Adrenal gland (tissue), 12 donors: ENCODE results near the gene DR1. TPM values are rescaled to one million over a fixed set of nuclear protein-coding genes. Genes with fewer than 3 reads are reported as not detected.

ENCODE experiments used
- DNase-seq, 7 donors: peaks; one replicate each; pipeline ENCODE4 v3.0.0-alpha.2; 2019 to 2020
- H3K27ac ChIP-seq, 5 donors: fragments of 200-600 bp; sonication (generic) in 4 of 5; 1 replicate in 3 of 5; 2 replicates in 2 of 5; pipeline versions ENCODE4 v1.5.1 to v1.8.0; 2016 to 2020; ENCODE audit warnings: mild to moderate bottlenecking in 1 of 5
- H3K27me3 ChIP-seq: fragments of 200-600 bp; 2 replicates; pipeline ENCODE4 v1.8.0; 2021
- H3K36me3 ChIP-seq, 2 donors: fragments of 200-600 bp; replicated peaks in 1 of 2; 1 replicate in 1 of 2; 2 replicates in 1 of 2; pipeline versions ENCODE4 v1.5.1 to v1.8.0; 2018 to 2022
- H3K4me1 ChIP-seq, 2 donors: fragments of 200-600 bp; replicated peaks in 1 of 2; 1 replicate in 1 of 2; 2 replicates in 1 of 2; pipeline versions ENCODE4 v1.5.1 to v1.8.0; 2018 to 2021
- H3K4me3 ChIP-seq, 4 donors: fragments of 200-600 bp; sonication (generic) in 3 of 4; one replicate each; pipeline ENCODE4 v1.5.1; 2016 to 2018
- H3K9me3 ChIP-seq, 3 donors: fragments of 200-600 bp; sonication (generic) in 1 of 3; replicated peaks in 1 of 3; 1 replicate in 2 of 3; 2 replicates in 1 of 3; pipeline versions ENCODE4 v1.5.1 to v1.8.0; 2016 to 2021
- CTCF ChIP-seq, 6 experiments: fragments of 450-650 bp in 4 of 6; fragments of 200-600 bp in 2 of 6; sonication (generic) in 1 of 6; IDR thresholded peaks; 1 replicate in 5 of 6; 2 replicates in 1 of 6; pipeline versions ENCODE4 v1.5.1 to v1.8.0; 2016 to 2021; ENCODE audit warnings: antibody characterized with exemption in 6 of 6, mild to moderate bottlenecking in 2 of 6, moderate library complexity in 1 of 6
- POLR2A ChIP-seq, 2 donors: fragments of 450-650 bp; IDR thresholded peaks; one replicate each; pipeline ENCODE4 v1.6.1; 2017; ENCODE audit warnings: antibody characterized with exemption in 2 of 2, mild to moderate bottlenecking in 2 of 2, moderate library complexity in 1 of 2
- WGBS, 4 donors: extraction: QIAGEN DNeasy Blood & Tissue Kit in 2 of 4; methylation state at CpG; one replicate each; pipeline versions ENCODE4 v1.1.5 to v1.1.7; 2013 to 2017; 5-methylcytosine and 5-hydroxymethylcytosine counted together
- intact Hi-C, 2 donors: fragments of 100-400 bp; cut with DNase I; formaldehyde crosslinking; loops; one replicate each; pipeline versions ENCODE4 v1.14.1 to v1.15.0; 2022 to 2023
- polyA plus RNA-seq, 3 donors: library from polyadenylated mRNA; stranded (reverse); fragments of 200-250 nt in 2 of 3; fragments of 350-450 nt in 1 of 3; fragmentation: Illumina TruSeq in 1 of 3; extraction: RNeasy Lipid Tissue Mini Kit (QIAGEN cat#74804) in 1 of 3; gene quantifications; one replicate each; pipeline ENCODE4 v1.2.3, GENCODE V29; 2013 to 2014
- total RNA-seq, 9 donors: library from RNA; depleted of rRNA in 4 of 9; stranded (reverse); fragments of >200 nt in 4 of 9; fragments of 120-200 nt in 1 of 9; fragmentation: NEBNext Ultra II Directional in 1 of 9; extraction: Animal tissue kit (Norgen Biotek cat#: 25700) in 1 of 9; gene quantifications; one replicate each; pipeline versions ENCODE4 v1.1.0 to v1.2.4, GENCODE V29; 2013 to 2023
- donor health status: healthy with polysubstance abuse.
- donor health status: Bipolar disorder and iron deficiency.
- donor health status: DM: yes; HTN: yes; CAD: no.
- donor health status: DM: no; HTN: no; CAD: no.
- donor health status: DM: no; HTN: no; CAD: no.
- donor health status: DM: yes; HTN: yes; CAD: no.

DR1 gene
- total and polyA plus RNA-seq, 12 donors, result 3.9 to 72.0 (median 34.2) TPM

DNA sequence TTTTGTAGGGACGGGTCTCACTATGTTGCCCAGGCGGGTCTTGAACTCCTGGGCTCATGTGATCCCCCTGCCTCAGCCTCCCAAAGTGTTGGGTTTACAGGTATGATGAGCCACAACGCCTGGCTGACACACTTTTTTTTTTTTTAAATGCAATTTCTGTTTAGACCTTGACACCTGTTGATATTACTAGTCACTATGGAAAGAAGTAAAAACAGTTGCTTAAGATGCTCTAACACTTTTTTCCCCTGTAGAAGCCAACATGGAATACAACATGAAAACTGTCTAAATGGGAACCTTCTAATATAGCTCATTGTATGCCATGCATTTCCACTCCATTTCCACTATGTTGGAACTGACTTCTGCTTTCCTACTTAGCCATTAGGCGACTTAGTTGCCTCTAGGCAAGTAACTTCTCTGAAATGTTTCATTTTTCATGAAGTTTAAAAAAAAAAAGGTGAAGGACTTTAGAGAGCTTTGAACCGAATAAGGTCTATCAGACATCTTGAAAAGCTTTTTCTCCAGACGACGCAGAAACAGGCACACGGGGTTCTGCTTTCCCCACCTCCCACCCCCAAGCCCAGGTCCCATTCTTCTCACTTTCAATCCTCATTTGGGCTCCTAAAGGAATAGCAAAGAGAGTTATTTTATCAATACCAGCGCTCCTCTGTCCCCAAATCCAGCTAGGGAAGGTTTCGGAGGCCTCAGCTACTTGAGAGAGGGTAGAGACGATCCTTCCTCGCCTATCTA lies 648 bp upstream of the DR1 start:
- intact Hi-C loops, result no loop called here
- no peaks in the 10 kb centered on the region for H3K9me3 ChIP-seq
- H3K36me3 ChIP-seq, result no peaks in the 10 kb centered on the region
- peak overlapping the region; percentile 28 to 96 (median 82) for H3K4me3 ChIP-seq
- no peak for DNase-seq
- TF ChIP-seq CTCF (IDR thresholded peaks at IDR 0.05) (no peak), POLR2A (IDR thresholded peaks at IDR 0.05) (no peak)
- no peaks in the 10 kb centered on the region for H3K27me3 ChIP-seq
- peak overlapping the region; percentile 92 to 98 (median 95) for H3K27ac ChIP-seq
- H3K4me1 ChIP-seq, result peaks cover 22 to 39% of the 10 kb centered on the region in 2 donors
- 14 to 26% (median 18%) methylated on average over 9 to 12 of the region's 12 CpGs for WGBS, 4 donors

DNA sequence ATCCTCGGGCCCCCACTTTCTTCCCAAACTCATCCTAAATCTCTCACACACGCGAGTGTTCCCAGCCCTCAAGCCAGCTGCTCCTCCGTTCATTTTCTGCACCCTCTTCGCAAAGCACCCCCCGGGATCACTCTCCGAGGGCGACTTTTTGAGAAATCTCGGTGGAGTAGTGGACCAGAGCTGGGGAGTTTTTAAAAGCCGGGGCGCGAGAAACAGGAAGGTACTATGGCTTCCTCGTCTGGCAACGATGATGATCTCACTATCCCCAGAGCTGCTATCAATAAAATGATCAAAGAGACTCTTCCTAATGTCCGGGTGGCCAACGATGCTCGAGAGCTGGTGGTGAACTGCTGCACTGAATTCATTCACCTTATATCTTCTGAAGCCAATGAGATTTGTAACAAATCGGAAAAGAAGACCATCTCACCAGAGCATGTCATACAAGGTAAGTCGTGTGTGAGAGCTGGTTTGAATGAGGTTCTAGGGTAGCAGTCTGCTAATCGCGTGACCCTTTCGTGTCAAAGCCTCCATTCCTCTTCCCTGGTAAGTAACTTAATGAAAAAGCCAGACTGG lies 800 bp downstream of the DR1 start:
- peak in 5 of 7 donors; percentile 16 to 34 (median 20) for DNase-seq
- WGBS, 4 donors, result 0 to 1% (median 0%) methylated on average over 19 to 22 of the region's 22 CpGs
- Histone ChIP-seq H3K27ac (peak overlapping the region in 4 of 5 donors; percentile 92 to 98 (median 94)), H3K4me3 (peak overlapping the region; percentile 76 to 96 (median 84)), H3K27me3 (no peaks in the 10 kb centered on the region), H3K9me3 (no peaks in the 10 kb centered on the region), H3K4me1 (peaks cover 27 to 53% of the 10 kb centered on the region in 2 donors), H3K36me3 (no peaks in the 10 kb centered on the region)
- intact Hi-C loops, result no loop called here
- TF ChIP-seq POLR2A (IDR thresholded peaks at IDR 0.05) (no peak), CTCF (IDR thresholded peaks at IDR 0.05) (no peak)

- Histone ChIP-seq H3K9me3 (no peaks in the 10 kb centered on the region), H3K36me3 (no peaks in the 10 kb centered on the region), H3K27me3 (no peaks in the 10 kb centered on the region), H3K27ac (no peak overlapping the region), H3K4me3 (peak overlapping the region in 3 of 4 donors; percentile 76 to 96 (median 88)), H3K4me1 (peaks cover 27 to 62% of the 10 kb centered on the region in 2 donors)
- 7 to 12% (median 8%) methylated on average over 12 of the region's 12 CpGs for WGBS, 4 donors
- no peak for DNase-seq
- intact Hi-C loops, result no loop called here
- no peak for TF ChIP-seq POLR2A (IDR thresholded peaks at IDR 0.05)
- no peak for TF ChIP-seq CTCF (IDR thresholded peaks at IDR 0.05)
These were observed 1.7 kb downstream of the DR1 start for GRCh38 chr1:93347334-93347899.

- TF ChIP-seq CTCF (IDR thresholded peaks at IDR 0.05), result no peak
- TF ChIP-seq POLR2A (IDR thresholded peaks at IDR 0.05), result no peak
- peaks cover 27 to 70% of the 10 kb centered on the region in 2 donors for H3K4me1 ChIP-seq
- WGBS, 4 donors, result 4 to 15% (median 6%) methylated on average over 2 of the region's 2 CpGs
- no peak for DNase-seq
- no peaks in the 10 kb centered on the region for H3K36me3 ChIP-seq
- H3K27ac ChIP-seq, result no peak overlapping the region
- H3K27me3 ChIP-seq, result no peaks in the 10 kb centered on the region
- peak overlapping the region in 2 of 4 donors; percentile 76 to 96 for H3K4me3 ChIP-seq
- intact Hi-C loops, result no loop called here
- no peaks in the 10 kb centered on the region for H3K9me3 ChIP-seq
These were observed 2.5 kb downstream of the DR1 start for GRCh38 chr1:93348104-93348728.
